Keratinocyte (primary cell): ENCODE measurements around the gene LHX2. TPM values are rescaled to one million over a fixed set of nuclear protein-coding genes. Genes with fewer than 3 reads are reported as not detected.
A peak's percentile ranks its signal among the peaks of the same experiment; 100 is the strongest.

Experiments used
- DNase-seq: peaks from one replicate; pipeline ENCODE4 v3.0.0-alpha.2; 2011; ENCODE audit warnings: low read depth, missing footprints, low spot score
- FAIRE-seq: peaks from 2 replicates; lab custom pipeline; 2011; peaks lifted over from hg19 to GRCh38; lab: Jason Lieb, UNC
- H2AFZ ChIP-seq: 2 replicates; pipeline ENCODE4 v1.6.0; 2012; ENCODE audit warnings: low read length, control low read depth, inconsistent platforms; ENCODE audit not compliant: control insufficient read depth
- H3K27ac ChIP-seq: 2 replicates; pipeline ENCODE4 v1.5.1; 2011; ENCODE audit warnings: low read length; ENCODE audit not compliant: control insufficient read depth, insufficient read depth
- H3K27me3 ChIP-seq: 3 replicates; pipeline ENCODE4 v1.6.0; 2011; ENCODE audit warnings: low read length; ENCODE audit not compliant: control insufficient read depth, insufficient read depth; ENCODE audit errors: extremely low read depth
- H3K36me3 ChIP-seq, 2 experiments: 2 replicates in 1 of 2; 3 replicates in 1 of 2; pipeline ENCODE4 v1.5.1; 2011; ENCODE audit warnings: low read length in 2 of 2, mild to moderate bottlenecking in 1 of 2; ENCODE audit not compliant: control insufficient read depth in 2 of 2, insufficient read depth in 2 of 2; ENCODE audit errors: extremely low read depth in 1 of 2
- H3K4me1 ChIP-seq: 3 replicates; pipeline ENCODE4 v1.5.1; 2011; ENCODE audit warnings: low read length; ENCODE audit not compliant: control insufficient read depth, insufficient read depth; ENCODE audit errors: extremely low read depth
- H3K4me2 ChIP-seq: 3 replicates; pipeline ENCODE4 v1.6.0; 2011; ENCODE audit warnings: low read depth, low read length; ENCODE audit not compliant: control insufficient read depth, insufficient read depth; ENCODE audit errors: extremely low read depth
- H3K4me3 ChIP-seq, 3 experiments: fragments of 200-600 bp in 1 of 3; sonication (generic) in 1 of 3; 2 replicates in 2 of 3; 3 replicates in 1 of 3; pipeline ENCODE4 v1.5.1; 2011 to 2016; ENCODE audit warnings: low read length in 3 of 3, mild to moderate bottlenecking in 3 of 3, control low read depth in 2 of 3, inconsistent platforms in 1 of 3, low read depth in 1 of 3, mixed read lengths in 1 of 3, mixed run types in 1 of 3, moderate library complexity in 1 of 3; ENCODE audit not compliant: control insufficient read depth in 2 of 3, insufficient read depth in 2 of 3; ENCODE audit errors: extremely low read depth in 1 of 3
- H3K79me2 ChIP-seq: 2 replicates; pipeline ENCODE4 v1.6.0; 2012; ENCODE audit warnings: low read length; ENCODE audit not compliant: control insufficient read depth, insufficient read depth
- H3K9ac ChIP-seq: 3 replicates; pipeline ENCODE4 v1.6.0; 2011; ENCODE audit warnings: low read length; ENCODE audit not compliant: control insufficient read depth, insufficient read depth; ENCODE audit errors: extremely low read depth
- H3K9me1 ChIP-seq: 3 replicates; pipeline ENCODE4 v1.6.0; 2011; ENCODE audit warnings: low read length; ENCODE audit not compliant: control insufficient read depth, insufficient read depth; ENCODE audit errors: extremely low read depth
- H3K9me3 ChIP-seq: 2 replicates; pipeline ENCODE4 v1.5.1; 2012; ENCODE audit warnings: low read depth, low read length; ENCODE audit not compliant: control insufficient read depth
- H4K20me1 ChIP-seq: 3 replicates; pipeline ENCODE4 v1.6.0; 2011; ENCODE audit warnings: low read length; ENCODE audit not compliant: control insufficient read depth, insufficient read depth; ENCODE audit errors: extremely low read depth
- EZH2 ChIP-seq: IDR thresholded peaks from one replicate; pipeline ENCODE4 v1.6.1; 2012; ENCODE audit warnings: inconsistent platforms, mild to moderate bottlenecking, low read length, moderate library complexity
- dilution Hi-C: fragments of 300-500 bp; cut with MboI; formaldehyde crosslinking; loops from one replicate; pipeline ENCODE4 v1.7.0; 2020; ENCODE audit warnings: low sequenced_read_pairs; ENCODE audit not compliant: extremely low pct_ligation_motif_present
- polyA plus RNA-seq, 5 experiments: library from polyadenylated mRNA; depleted of rRNA in 3 of 5; stranded (reverse) in 3 of 5; stranded (forward) in 1 of 5; unstranded in 1 of 5; fragments of >200 nt; gene quantifications; 1 replicate in 1 of 5; 2 replicates in 3 of 5; 3 replicates in 1 of 5; pipeline versions ENCODE4 v1.2.1 to v1.2.3, GENCODE V29; 2011 to 2012; ENCODE audit warnings: missing spikeins in 2 of 5, low read depth in 1 of 5, low replicate concordance in 1 of 5
- TF ChIP-seq, protein P1 (sequence below), 3 experiments: IDR thresholded peaks in 1 of 3; conservative IDR thresholded peaks in 1 of 3; optimal IDR thresholded peaks in 1 of 3; 2 replicates in 2 of 3; 3 replicates in 1 of 3; pipeline versions ENCODE3 to v1.5.1; 2011; ENCODE audit warnings: low read length in 3 of 3, mild to moderate bottlenecking in 3 of 3, moderate library complexity in 2 of 3, control low read depth in 1 of 3, inconsistent platforms in 1 of 3; ENCODE audit not compliant: insufficient read depth in 2 of 3; ENCODE audit errors: extremely low read depth in 1 of 3

Gene LHX2
- polyA plus RNA-seq, 1 donor (not counting 4 experiments of a cell fraction or from before 2014, with no cell fraction given), result 0.07 TPM

DNA sequence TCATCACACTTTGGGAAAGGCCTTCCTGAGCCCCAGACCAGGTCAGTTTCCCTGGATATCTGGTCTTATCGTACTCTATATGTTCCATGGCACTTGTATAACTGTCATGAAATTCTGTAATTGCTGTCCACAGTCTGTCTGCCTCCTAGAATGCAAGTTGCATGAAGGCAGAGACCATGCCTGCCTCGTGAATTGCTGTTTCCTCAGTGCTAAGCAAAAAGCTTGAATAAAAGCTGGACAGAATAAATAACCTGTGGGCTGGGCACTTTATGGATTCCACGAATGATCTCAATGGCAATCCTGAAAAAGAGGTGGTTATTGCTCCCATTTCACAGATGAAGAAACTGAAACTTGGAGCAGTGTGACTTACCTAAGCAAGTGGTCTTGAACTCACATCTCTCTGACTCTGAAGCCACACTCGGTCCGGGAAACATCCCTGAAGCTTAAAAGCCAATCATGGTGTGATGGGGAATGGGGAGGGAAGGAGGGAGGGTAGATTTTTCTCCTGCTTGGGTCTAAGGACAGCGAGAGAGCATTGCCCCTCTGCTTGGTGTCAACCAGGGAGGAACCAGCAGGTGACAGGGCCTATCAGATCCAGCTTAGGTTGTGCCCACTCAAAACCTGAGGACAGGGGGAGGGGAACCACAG, 13.2 kb upstream of the LHX2 start:
- Histone ChIP-seq H3K27me3 (peaks cover 80% of the 10 kb centered on the region), H3K9ac (no peak overlapping the region), H3K4me3 (no peak overlapping the region), H4K20me1 (peaks cover 7% of the 10 kb centered on the region), H3K4me1 (peaks cover 18% of the 10 kb centered on the region), H3K36me3 (no peaks in the 10 kb centered on the region), H3K9me3 (no peaks in the 10 kb centered on the region), H2AFZ (no peak overlapping the region), H3K27ac (no peak overlapping the region), H3K4me2 (peak overlapping the region; percentile 66), H3K9me1 (no peaks in the 10 kb centered on the region), H3K79me2 (no peaks in the 10 kb centered on the region)
- TF ChIP-seq EZH2, result no peak
- TF ChIP-seq, protein P1, sequence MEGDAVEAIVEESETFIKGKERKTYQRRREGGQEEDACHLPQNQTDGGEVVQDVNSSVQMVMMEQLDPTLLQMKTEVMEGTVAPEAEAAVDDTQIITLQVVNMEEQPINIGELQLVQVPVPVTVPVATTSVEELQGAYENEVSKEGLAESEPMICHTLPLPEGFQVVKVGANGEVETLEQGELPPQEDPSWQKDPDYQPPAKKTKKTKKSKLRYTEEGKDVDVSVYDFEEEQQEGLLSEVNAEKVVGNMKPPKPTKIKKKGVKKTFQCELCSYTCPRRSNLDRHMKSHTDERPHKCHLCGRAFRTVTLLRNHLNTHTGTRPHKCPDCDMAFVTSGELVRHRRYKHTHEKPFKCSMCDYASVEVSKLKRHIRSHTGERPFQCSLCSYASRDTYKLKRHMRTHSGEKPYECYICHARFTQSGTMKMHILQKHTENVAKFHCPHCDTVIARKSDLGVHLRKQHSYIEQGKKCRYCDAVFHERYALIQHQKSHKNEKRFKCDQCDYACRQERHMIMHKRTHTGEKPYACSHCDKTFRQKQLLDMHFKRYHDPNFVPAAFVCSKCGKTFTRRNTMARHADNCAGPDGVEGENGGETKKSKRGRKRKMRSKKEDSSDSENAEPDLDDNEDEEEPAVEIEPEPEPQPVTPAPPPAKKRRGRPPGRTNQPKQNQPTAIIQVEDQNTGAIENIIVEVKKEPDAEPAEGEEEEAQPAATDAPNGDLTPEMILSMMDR (optimal IDR thresholded peaks at IDR 0.05 in 1 of 3, IDR thresholded peaks at IDR 0.05 in 1 of 3, conservative IDR thresholded peaks at IDR 0.05 in 1 of 3; ENCODE audit: extremely low read depth in 1 of 3, insufficient read depth in 2 of 3, low read length in 3 of 3), result no peak
- no peak for FAIRE-seq
- dilution Hi-C loops, result no loop called here
- no peak for DNase-seq

DNA sequence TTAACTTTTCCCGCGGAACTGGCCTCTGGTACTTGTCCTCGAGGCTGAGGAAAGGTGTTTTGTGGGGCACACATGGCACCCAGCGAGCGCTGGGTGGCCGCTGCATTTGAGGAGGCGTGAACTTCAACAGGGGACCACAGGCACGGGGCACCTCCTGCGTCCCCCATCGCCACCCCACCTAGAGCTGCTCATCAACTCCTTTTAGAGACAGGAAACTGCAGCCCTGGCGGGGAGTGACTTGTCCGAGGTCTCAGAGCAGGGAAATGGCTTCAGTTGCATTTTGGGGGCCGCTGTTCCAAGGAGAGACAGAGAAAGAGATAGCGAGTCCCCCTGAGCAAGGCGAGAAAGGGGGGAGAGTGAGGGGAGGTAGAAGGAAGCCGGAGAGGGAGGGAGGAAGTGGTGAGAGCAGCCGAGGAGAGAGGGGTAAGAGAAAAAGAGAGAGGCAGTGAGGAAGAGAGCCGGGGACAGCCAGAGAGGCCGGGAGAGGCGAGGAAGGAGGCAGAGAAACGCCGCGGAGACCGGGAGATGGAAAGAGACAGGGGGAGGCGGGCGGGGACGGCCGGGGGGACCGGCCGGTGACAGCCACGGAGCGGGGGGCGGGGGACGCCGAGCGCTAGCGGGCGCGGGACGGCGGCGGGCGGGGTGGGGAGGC, 12.5 kb upstream of the LHX2 start:
- peak overlapping the region in 1 of 3 experiments; percentile 42 for H3K4me3 ChIP-seq
- peaks cover 18% of the 10 kb centered on the region for H3K4me1 ChIP-seq
- peak overlapping the region; percentile 58 for H2AFZ ChIP-seq
- no peaks in the 10 kb centered on the region for H3K9me1 ChIP-seq
- FAIRE-seq (no peak), DNase-seq (no peak)
- no peak overlapping the region for H3K27ac ChIP-seq
- H3K27me3 ChIP-seq, result peaks cover 87% of the 10 kb centered on the region
- no peak overlapping the region for H3K9ac ChIP-seq
- no peaks in the 10 kb centered on the region for H3K79me2 ChIP-seq
- TF ChIP-seq, protein P1 (optimal IDR thresholded peaks at IDR 0.05 in 1 of 3, IDR thresholded peaks at IDR 0.05 in 1 of 3, conservative IDR thresholded peaks at IDR 0.05 in 1 of 3; ENCODE audit: extremely low read depth in 1 of 3, insufficient read depth in 2 of 3, low read length in 3 of 3), result no peak
- peak; percentile 92 for TF ChIP-seq EZH2
- peak overlapping the region; percentile 66 for H3K4me2 ChIP-seq
- peaks cover 7% of the 10 kb centered on the region for H4K20me1 ChIP-seq
- H3K36me3 ChIP-seq, result no peaks in the 10 kb centered on the region
- dilution Hi-C loops, result no loop called here
- H3K9me3 ChIP-seq, result no peaks in the 10 kb centered on the region
